ENCODE measurements around the gene DMRT3.

The DMRT3 gene

DNA sequence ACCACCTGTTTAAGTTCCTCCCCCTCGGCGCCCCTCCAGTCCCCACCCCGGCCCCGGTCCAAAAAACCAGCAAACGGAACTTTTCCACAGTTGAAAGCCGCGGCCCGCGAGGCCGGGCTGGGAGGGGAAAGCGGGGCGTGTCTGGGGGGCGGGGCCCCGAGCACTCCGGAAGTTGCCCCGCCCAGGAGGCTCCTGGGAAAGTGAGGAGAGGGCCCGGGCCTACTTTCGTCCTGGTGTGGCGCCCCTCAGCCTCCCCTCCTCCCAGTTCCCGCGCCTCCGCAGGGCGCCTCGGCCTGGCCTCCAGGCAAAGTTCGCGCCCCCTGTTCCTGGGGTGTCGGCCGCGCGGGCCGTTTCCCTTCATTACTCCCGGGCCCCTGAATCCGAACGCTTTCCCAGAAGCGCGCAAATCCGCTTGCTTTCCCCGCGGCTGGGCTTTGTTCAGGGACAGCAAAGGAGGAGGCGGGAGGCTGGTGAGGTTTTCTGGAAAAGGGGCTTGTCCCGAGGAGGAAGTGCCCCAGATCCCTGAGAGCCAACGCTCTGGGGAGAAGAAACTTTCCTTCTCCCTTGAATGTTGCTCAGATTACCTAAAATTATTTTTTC lies 4.5 kb upstream of the DMRT3 start:
- Histone ChIP-seq H3K4me3 (ENCODE audit: low read depth, low read length) (no peak overlapping the region), H3K9me3 (ENCODE audit: control insufficient read depth, insufficient read depth, low read depth, low read length) (no peaks in the 10 kb centered on the region), H3K4me1 (ENCODE audit: control insufficient read depth, insufficient read depth, low read length) (peaks cover 5% of the 10 kb centered on the region), H3K36me3 (ENCODE audit: control insufficient read depth in 2 of 2, insufficient read depth in 1 of 2, low read length in 2 of 2) (no peaks in the 10 kb centered on the region), H3K27ac (ENCODE audit: extremely low read depth, low read depth, low read length) (no peak overlapping the region)
- CTCF ChIA-PET = no interaction called here
- TF ChIP-seq KLF9 (tag by site-specific recombination; IDR thresholded peaks at IDR 0.05; ENCODE audit: low read depth) (0 out of 2 replicates have a peak, but pooled peaks have one; percentile 25), ZNF426 (tag by site-specific recombination; IDR thresholded peaks at IDR 0.05) (no peak), ZSCAN4 (tag by site-specific recombination; IDR thresholded peaks at IDR 0.05) (no peak), ZNF146 (tag by site-specific recombination; IDR thresholded peaks at IDR 0.05) (no peak), ZNF292 (tag by site-specific recombination; IDR thresholded peaks at IDR 0.05; ENCODE audit: borderline replicate concordance, low read depth) (no peak)
- TF ChIP-seq, protein P1, sequence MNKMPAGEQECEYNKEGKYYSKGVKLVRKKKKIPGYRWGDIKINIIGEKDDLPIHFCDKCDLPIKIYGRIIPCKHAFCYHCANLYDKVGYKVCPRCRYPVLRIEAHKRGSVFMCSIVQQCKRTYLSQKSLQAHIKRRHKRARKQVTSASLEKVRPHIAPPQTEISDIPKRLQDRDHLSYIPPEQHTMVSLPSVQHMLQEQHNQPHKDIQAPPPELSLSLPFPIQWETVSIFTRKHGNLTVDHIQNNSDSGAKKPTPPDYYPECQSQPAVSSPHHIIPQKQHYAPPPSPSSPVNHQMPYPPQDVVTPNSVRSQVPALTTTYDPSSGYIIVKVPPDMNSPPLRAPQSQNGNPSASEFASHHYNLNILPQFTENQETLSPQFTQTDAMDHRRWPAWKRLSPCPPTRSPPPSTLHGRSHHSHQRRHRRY (tag by site-specific recombination; IDR thresholded peaks at IDR 0.05) = no peak
- POLR2A ChIA-PET = no interaction called here

DNA sequence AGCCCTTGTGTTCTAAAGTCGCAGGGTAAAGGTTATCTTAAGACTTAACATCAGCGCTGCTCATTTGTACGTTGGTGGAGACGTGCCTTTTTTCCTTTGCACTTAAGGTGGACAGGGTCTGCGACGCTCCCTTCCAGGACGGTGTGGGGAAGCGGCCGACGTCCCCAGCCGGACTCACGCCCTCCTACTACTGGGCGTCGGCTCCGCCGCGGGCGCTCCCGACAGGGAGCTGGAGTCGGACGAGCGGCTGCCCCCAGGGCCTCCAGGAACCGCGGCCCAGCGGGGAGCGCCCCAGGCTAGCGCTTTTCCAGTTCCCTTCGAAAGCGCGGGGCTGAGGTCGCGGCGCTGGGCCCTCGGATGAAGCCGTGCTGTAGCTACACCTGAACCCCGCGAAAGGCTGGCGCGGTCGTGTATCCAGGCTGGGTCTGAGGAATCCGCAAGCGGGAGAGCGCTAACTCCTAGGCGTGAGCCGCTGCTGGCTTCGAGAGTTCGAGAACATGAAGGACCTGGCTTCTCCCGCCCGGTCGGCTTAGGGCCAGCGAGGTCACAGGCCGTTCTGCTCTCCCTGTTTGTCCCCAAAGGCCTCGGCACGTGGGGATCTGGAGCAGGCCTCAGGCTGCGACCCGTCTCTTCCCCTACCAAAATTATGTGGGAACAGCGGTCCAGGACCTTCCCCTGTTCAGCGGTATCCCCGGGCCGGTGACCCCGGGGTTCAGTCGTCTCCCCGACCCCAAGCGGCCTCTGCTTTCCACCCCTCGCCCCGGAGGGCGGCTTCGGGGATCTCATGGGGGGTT lies 3.8 kb upstream of the DMRT3 start:
- TF ChIP-seq ZNF488 (tag by site-specific recombination; IDR thresholded peaks at IDR 0.05) (no peak), ZNF626 (tag by site-specific recombination; IDR thresholded peaks at IDR 0.05) (no peak)
- H3K9me3 ChIP-seq (ENCODE audit: control insufficient read depth, insufficient read depth, low read depth, low read length) = no peaks in the 10 kb centered on the region
- POLR2A ChIA-PET = no interaction called here
- CTCF ChIA-PET = no interaction called here
- no peak overlapping the region for H3K27ac ChIP-seq (ENCODE audit: extremely low read depth, low read depth, low read length)
- H3K4me1 ChIP-seq (ENCODE audit: control insufficient read depth, insufficient read depth, low read length) = peaks cover 2% of the 10 kb centered on the region; the same call in 1 of the 2 replicates
- H3K4me3 ChIP-seq (ENCODE audit: low read depth, low read length) = no peak overlapping the region
- no peaks in the 10 kb centered on the region for H3K36me3 ChIP-seq (ENCODE audit: control insufficient read depth in 2 of 2, insufficient read depth in 1 of 2, low read length in 2 of 2)

- Histone ChIP-seq H3K4me1 (ENCODE audit: control insufficient read depth, insufficient read depth, low read length) (peaks cover 2% of the 10 kb centered on the region; the same call in 1 of the 2 replicates), H3K9me3 (ENCODE audit: control insufficient read depth, insufficient read depth, low read depth, low read length) (no peaks in the 10 kb centered on the region), H3K4me3 (ENCODE audit: low read depth, low read length) (no peak overlapping the region), H3K36me3 (ENCODE audit: control insufficient read depth in 2 of 2, insufficient read depth in 1 of 2, low read length in 2 of 2) (no peaks in the 10 kb centered on the region), H3K27ac (ENCODE audit: extremely low read depth, low read depth, low read length) (no peak overlapping the region)
- ChIA-PET CTCF (no interaction called here), POLR2A (no interaction called here)
- TF ChIP-seq ZNF426 (tag by site-specific recombination; IDR thresholded peaks at IDR 0.05) (no peak), HOXD13 (CRISPR knock-in tag; IDR thresholded peaks at IDR 0.05; ENCODE audit: borderline replicate concordance) (no peak), ZNF660 (tag by site-specific recombination; IDR thresholded peaks at IDR 0.05) (no peak), YY1 (tag by site-specific recombination; IDR thresholded peaks at IDR 0.05) (no peak), ZNF621 (tag by site-specific recombination; IDR thresholded peaks at IDR 0.05) (no peak), BCL11B (tag by site-specific recombination; IDR thresholded peaks at IDR 0.05; ENCODE audit: low read depth) (no peak), ZNF366 (tag by site-specific recombination; conservative IDR thresholded peaks at IDR 0.05) (no peak), ZNF830 (tag by site-specific recombination; IDR thresholded peaks at IDR 0.05; ENCODE audit: low read depth) (no peak), ZNF155 (tag by site-specific recombination; IDR thresholded peaks at IDR 0.05) (no peak), ZNF16 (tag by site-specific recombination; IDR thresholded peaks at IDR 0.05; ENCODE audit: low read depth) (no peak), ZNF433 (tag by site-specific recombination; IDR thresholded peaks at IDR 0.05; ENCODE audit: low read depth) (no peak), ZNF664 (tag by site-specific recombination; IDR thresholded peaks at IDR 0.05) (no peak), ZNF626 (tag by site-specific recombination; IDR thresholded peaks at IDR 0.05) (no peak), SCRT1 (tag by site-specific recombination; IDR thresholded peaks at IDR 0.05; ENCODE audit: borderline replicate concordance) (no peak), YY2 (tag by site-specific recombination; IDR thresholded peaks at IDR 0.05) (no peak)
- TF ChIP-seq, protein P2, sequence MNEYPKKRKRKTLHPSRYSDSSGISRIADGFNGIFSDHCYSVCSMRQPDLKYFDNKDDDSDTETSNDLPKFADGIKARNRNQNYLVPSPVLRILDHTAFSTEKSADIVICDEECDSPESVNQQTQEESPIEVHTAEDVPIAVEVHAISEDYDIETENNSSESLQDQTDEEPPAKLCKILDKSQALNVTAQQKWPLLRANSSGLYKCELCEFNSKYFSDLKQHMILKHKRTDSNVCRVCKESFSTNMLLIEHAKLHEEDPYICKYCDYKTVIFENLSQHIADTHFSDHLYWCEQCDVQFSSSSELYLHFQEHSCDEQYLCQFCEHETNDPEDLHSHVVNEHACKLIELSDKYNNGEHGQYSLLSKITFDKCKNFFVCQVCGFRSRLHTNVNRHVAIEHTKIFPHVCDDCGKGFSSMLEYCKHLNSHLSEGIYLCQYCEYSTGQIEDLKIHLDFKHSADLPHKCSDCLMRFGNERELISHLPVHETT (tag by site-specific recombination; IDR thresholded peaks at IDR 0.05) = no peak
- TF ChIP-seq, protein P1 (tag by site-specific recombination; IDR thresholded peaks at IDR 0.05) = no peak
- TF ChIP-seq, protein P3, sequence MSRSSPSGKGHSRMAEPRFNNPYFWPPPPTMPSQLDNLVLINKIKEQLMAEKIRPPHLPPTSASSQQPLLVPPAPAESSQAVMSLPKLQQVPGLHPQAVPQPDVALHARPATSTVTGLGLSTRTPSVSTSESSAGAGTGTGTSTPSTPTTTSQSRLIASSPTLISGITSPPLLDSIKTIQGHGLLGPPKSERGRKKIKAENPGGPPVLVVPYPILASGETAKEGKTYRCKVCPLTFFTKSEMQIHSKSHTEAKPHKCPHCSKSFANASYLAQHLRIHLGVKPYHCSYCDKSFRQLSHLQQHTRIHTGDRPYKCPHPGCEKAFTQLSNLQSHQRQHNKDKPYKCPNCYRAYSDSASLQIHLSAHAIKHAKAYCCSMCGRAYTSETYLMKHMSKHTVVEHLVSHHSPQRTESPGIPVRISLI (tag by site-specific recombination; IDR thresholded peaks at IDR 0.05) = no peak
Observed at GRCh38 chr9:973295-973834, 3.1 kb upstream of the DMRT3 start.
